NCI-H345 treated with DMSO at 0.1 percent for 48 hours (cell line): ENCODE data around the gene ERC2.

Source experiments
- DNase-seq: peaks from one replicate; lab custom pipeline; 2025; ENCODE audit not compliant: unreplicated experiment; lab: John Stamatoyannopoulos, UW

Gene ERC2

GRCh38 chr3:56193519-56193918 lies 274.7 kb downstream of the ERC2 start:
- no peak for DNase-seq

GRCh38 chr3:56192001-56192400 lies 276.3 kb downstream of the ERC2 start:
- no peak for DNase-seq

GRCh38 chr3:56190771-56191305 lies 277.4 kb downstream of the ERC2 start:
- DNase-seq: no peak

GRCh38 chr3:56190130-56190529 lies 278.1 kb downstream of the ERC2 start:
- DNase-seq: no peak

GRCh38 chr3:56189536-56189935 lies 278.7 kb downstream of the ERC2 start:
- DNase-seq: no peak

- no peak for DNase-seq
Measured at GRCh38 chr3:56188201-56188600, 280.1 kb downstream of the ERC2 start.

GRCh38 chr3:56187051-56187450 lies 281.2 kb downstream of the ERC2 start:
- DNase-seq: no peak

GRCh38 chr3:56185827-56186226 lies 282.4 kb downstream of the ERC2 start:
- DNase-seq: no peak

GRCh38 chr3:56183529-56183928 lies 284.7 kb downstream of the ERC2 start:
- no peak for DNase-seq

GRCh38 chr3:56180433-56180832 lies 287.8 kb downstream of the ERC2 start:
- DNase-seq: no peak

- no peak for DNase-seq
Measured at GRCh38 chr3:56173601-56174000, 294.7 kb downstream of the ERC2 start.

GRCh38 chr3:56164436-56164835 lies 303.8 kb downstream of the ERC2 start:
- no peak for DNase-seq

GRCh38 chr3:56157693-56158362 lies 310.4 kb downstream of the ERC2 start:
- DNase-seq: no peak

GRCh38 chr3:56154297-56154696 lies 314.0 kb downstream of the ERC2 start:
- DNase-seq: no peak

GRCh38 chr3:56147354-56147753 lies 320.9 kb downstream of the ERC2 start:
- DNase-seq: no peak

- no peak for DNase-seq
Measured at GRCh38 chr3:56145410-56145809, 322.9 kb downstream of the ERC2 start.

- DNase-seq: no peak
Measured at GRCh38 chr3:56144805-56145204, 323.5 kb downstream of the ERC2 start.

GRCh38 chr3:56137415-56137814 lies 330.9 kb downstream of the ERC2 start:
- peak; percentile 18 for DNase-seq

GRCh38 chr3:56136514-56136913 lies 331.8 kb downstream of the ERC2 start:
- no peak for DNase-seq

GRCh38 chr3:56135941-56136340 lies 332.3 kb downstream of the ERC2 start:
- no peak for DNase-seq

- no peak for DNase-seq
Measured at GRCh38 chr3:56133423-56133822, 334.8 kb downstream of the ERC2 start.

GRCh38 chr3:56132762-56133161 lies 335.5 kb downstream of the ERC2 start:
- DNase-seq: no peak

GRCh38 chr3:56131974-56132590 lies 336.2 kb downstream of the ERC2 start:
- no peak for DNase-seq
